Cardiac muscle cell (in vitro differentiated cells and primary cell): ENCODE data around the gene PLA2G2D. TPM values are rescaled to one million over a fixed set of nuclear protein-coding genes. Genes with fewer than 3 reads are reported as not detected.

ENCODE experiments used
- DNase-seq, 2 donors: peaks; one replicate each; pipeline versions ENCODE4 v3.0.0 to v3.0.0-alpha.2; 2010 to 2017; ENCODE audit warnings: low read depth in 1 of 2, low spot score in 1 of 2
- H3K27ac ChIP-seq: fragments of 200-600 bp; sonication (generic); 2 replicates; pipeline ENCODE4 v1.5.1; 2016
- H3K27me3 ChIP-seq: fragments of 200-600 bp; sonication (generic); 2 replicates; pipeline ENCODE4 v1.6.0; 2016; ENCODE audit warnings: control low read depth
- H3K36me3 ChIP-seq: fragments of 200-600 bp; sonication (generic); 2 replicates; pipeline ENCODE4 v1.5.1; 2016; ENCODE audit warnings: control low read depth
- H3K4me1 ChIP-seq: fragments of 200-600 bp; sonication (generic); 2 replicates; pipeline ENCODE4 v1.8.1; 2017; ENCODE audit warnings: low read depth, mild to moderate bottlenecking, mixed run types
- H3K4me3 ChIP-seq: fragments of 200-600 bp; sonication (generic); 2 replicates; pipeline ENCODE4 v1.5.1; 2016; ENCODE audit warnings: mild to moderate bottlenecking
- H3K9me3 ChIP-seq: fragments of 200-600 bp; sonication (generic); 2 replicates; pipeline ENCODE4 v1.5.1; 2017; ENCODE audit warnings: low read depth, mild to moderate bottlenecking, control low read depth
- polyA plus RNA-seq: library from polyadenylated mRNA; unstranded; fragments of >200 nt; fragmentation: Nextera tagmentation; extraction: Ambion mirVana; gene quantifications from 2 replicates; pipeline ENCODE4 v1.2.1, GENCODE V29; 2016
- total RNA-seq: library from RNA; depleted of rRNA; stranded (reverse); fragments of >200 nt; gene quantifications from 2 replicates; pipeline ENCODE4 v1.2.3, GENCODE V29; 2016
- TF ChIP-seq, protein P1 (sequence below): IDR thresholded peaks from 2 replicates; pipeline ENCODE4 v1.5.1; 2012; ENCODE audit warnings: low read depth, mild to moderate bottlenecking, low read length

Gene PLA2G2D
- total and polyA plus RNA-seq, 2 experiments from 2014 or later, result not detected

GRCh38 chr1:20107351-20107750, 12.0 kb downstream of the PLA2G2D start:
- TF ChIP-seq, protein P1, sequence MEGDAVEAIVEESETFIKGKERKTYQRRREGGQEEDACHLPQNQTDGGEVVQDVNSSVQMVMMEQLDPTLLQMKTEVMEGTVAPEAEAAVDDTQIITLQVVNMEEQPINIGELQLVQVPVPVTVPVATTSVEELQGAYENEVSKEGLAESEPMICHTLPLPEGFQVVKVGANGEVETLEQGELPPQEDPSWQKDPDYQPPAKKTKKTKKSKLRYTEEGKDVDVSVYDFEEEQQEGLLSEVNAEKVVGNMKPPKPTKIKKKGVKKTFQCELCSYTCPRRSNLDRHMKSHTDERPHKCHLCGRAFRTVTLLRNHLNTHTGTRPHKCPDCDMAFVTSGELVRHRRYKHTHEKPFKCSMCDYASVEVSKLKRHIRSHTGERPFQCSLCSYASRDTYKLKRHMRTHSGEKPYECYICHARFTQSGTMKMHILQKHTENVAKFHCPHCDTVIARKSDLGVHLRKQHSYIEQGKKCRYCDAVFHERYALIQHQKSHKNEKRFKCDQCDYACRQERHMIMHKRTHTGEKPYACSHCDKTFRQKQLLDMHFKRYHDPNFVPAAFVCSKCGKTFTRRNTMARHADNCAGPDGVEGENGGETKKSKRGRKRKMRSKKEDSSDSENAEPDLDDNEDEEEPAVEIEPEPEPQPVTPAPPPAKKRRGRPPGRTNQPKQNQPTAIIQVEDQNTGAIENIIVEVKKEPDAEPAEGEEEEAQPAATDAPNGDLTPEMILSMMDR, result no peak
- Histone ChIP-seq H3K27ac (no peak overlapping the region), H3K9me3 (no peaks in the 10 kb centered on the region), H3K36me3 (no peaks in the 10 kb centered on the region), H3K4me1 (no peaks in the 10 kb centered on the region), H3K4me3 (no peak overlapping the region), H3K27me3 (no peaks in the 10 kb centered on the region)
- no peak for DNase-seq

DNA sequence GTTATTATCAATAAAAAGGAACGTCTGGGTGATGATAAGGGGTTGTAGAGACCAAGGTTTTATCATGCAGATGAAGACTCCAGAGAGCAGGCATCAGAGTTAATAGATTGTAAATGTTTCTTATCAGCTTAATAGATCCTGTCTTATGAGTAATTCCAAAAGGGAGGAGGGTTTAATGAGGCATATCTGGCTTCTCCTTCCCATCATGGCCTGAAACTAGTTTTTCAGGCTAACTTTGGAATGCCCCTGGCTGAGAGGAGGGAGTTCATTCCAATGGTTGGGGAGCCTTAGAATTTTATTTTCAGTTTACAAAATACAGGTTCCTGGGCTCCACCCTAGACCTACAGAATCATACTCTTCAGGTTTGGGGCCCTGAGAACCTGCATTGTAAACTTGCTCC, 13.5 kb downstream of the PLA2G2D start:
- H3K36me3 ChIP-seq, result no peaks in the 10 kb centered on the region
- H3K4me1 ChIP-seq, result no peaks in the 10 kb centered on the region
- no peak overlapping the region for H3K27ac ChIP-seq
- H3K4me3 ChIP-seq, result no peak overlapping the region
- TF ChIP-seq, protein P1, result no peak
- no peak for DNase-seq
- H3K9me3 ChIP-seq, result no peaks in the 10 kb centered on the region
- no peaks in the 10 kb centered on the region for H3K27me3 ChIP-seq

DNA sequence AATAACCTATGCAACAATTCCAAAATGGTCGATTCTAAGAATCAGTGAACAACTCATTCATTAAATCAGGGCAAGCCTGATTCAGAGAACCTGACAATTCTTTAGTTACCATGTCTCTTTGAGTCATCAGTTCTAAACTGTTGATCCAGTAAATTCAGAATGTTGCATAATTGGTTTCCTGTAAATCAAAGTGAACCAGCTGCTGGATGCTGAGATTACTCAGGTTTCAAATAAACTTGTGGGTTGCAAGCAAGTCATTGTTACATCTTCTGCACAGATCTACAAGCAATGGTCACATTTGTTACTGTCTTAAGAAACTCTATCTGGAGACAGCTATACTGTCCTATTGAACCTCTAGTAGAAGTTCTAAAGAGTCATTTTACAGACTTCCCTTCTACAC, 16.5 kb downstream of the PLA2G2D start:
- peak in 1 of 2 donors; percentile 77 for DNase-seq
- Histone ChIP-seq H3K27ac (no peak overlapping the region), H3K36me3 (no peaks in the 10 kb centered on the region), H3K4me3 (no peak overlapping the region), H3K27me3 (no peaks in the 10 kb centered on the region), H3K4me1 (no peaks in the 10 kb centered on the region), H3K9me3 (no peaks in the 10 kb centered on the region)
- TF ChIP-seq, protein P1, result no peak

GRCh38 chr1:20100632-20101355, 18.5 kb downstream of the PLA2G2D start:
- Histone ChIP-seq H3K9me3 (no peaks in the 10 kb centered on the region), H3K4me1 (no peaks in the 10 kb centered on the region), H3K27me3 (no peaks in the 10 kb centered on the region), H3K4me3 (no peak overlapping the region), H3K36me3 (no peaks in the 10 kb centered on the region), H3K27ac (no peak overlapping the region)
- TF ChIP-seq, protein P1, result peak; percentile 89
- DNase-seq, result peak; percentile 68 to 78

GRCh38 chr1:20099533-20099932, 19.8 kb downstream of the PLA2G2D start:
- Histone ChIP-seq H3K9me3 (no peaks in the 10 kb centered on the region), H3K4me3 (no peak overlapping the region), H3K27me3 (no peaks in the 10 kb centered on the region), H3K4me1 (no peaks in the 10 kb centered on the region), H3K27ac (no peak overlapping the region), H3K36me3 (no peaks in the 10 kb centered on the region)
- TF ChIP-seq, protein P1, result no peak
- no peak for DNase-seq
